Measurements from ENCODE around the gene GNRHR.

GNRHR gene

DNA sequence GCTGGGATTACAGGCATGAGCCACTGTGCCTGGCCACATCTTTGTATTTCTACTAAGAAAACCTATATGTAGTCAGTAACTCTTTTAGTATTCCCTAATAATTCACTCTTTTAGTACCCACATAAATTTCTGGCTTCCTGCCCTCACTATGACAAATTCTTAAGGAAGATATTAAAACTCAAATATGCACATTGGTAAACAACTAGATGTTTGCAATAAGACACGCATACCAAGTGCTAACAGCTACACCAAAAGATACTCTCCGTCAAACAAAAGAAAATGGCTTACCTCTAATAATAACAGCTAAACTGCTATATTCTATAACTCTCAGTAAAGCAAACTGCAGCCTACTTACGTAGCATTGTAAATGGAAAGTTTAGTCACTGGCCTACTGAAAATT, 59.5 kb downstream of the GNRHR start:
- no peak overlapping the region for H3K4me3 ChIP-seq (ENCODE audit: low read length)
- TF ChIP-seq, protein P1, sequence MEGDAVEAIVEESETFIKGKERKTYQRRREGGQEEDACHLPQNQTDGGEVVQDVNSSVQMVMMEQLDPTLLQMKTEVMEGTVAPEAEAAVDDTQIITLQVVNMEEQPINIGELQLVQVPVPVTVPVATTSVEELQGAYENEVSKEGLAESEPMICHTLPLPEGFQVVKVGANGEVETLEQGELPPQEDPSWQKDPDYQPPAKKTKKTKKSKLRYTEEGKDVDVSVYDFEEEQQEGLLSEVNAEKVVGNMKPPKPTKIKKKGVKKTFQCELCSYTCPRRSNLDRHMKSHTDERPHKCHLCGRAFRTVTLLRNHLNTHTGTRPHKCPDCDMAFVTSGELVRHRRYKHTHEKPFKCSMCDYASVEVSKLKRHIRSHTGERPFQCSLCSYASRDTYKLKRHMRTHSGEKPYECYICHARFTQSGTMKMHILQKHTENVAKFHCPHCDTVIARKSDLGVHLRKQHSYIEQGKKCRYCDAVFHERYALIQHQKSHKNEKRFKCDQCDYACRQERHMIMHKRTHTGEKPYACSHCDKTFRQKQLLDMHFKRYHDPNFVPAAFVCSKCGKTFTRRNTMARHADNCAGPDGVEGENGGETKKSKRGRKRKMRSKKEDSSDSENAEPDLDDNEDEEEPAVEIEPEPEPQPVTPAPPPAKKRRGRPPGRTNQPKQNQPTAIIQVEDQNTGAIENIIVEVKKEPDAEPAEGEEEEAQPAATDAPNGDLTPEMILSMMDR (IDR thresholded peaks at IDR 0.05; ENCODE audit: insufficient read depth, low read depth, low read length, missing control alignments), result no peak
- no peak for DNase-seq (ENCODE audit: low read depth)

- no peak overlapping the region for H3K4me3 ChIP-seq (ENCODE audit: low read length)
- TF ChIP-seq, protein P1 (IDR thresholded peaks at IDR 0.05; ENCODE audit: insufficient read depth, low read depth, low read length, missing control alignments), result no peak
- DNase-seq (ENCODE audit: low read depth), result no peak
These were observed 62.9 kb downstream of the GNRHR start for GRCh38 chr4:67691328-67691727.
